ENCODE results near the gene TRIM63.

DNA sequence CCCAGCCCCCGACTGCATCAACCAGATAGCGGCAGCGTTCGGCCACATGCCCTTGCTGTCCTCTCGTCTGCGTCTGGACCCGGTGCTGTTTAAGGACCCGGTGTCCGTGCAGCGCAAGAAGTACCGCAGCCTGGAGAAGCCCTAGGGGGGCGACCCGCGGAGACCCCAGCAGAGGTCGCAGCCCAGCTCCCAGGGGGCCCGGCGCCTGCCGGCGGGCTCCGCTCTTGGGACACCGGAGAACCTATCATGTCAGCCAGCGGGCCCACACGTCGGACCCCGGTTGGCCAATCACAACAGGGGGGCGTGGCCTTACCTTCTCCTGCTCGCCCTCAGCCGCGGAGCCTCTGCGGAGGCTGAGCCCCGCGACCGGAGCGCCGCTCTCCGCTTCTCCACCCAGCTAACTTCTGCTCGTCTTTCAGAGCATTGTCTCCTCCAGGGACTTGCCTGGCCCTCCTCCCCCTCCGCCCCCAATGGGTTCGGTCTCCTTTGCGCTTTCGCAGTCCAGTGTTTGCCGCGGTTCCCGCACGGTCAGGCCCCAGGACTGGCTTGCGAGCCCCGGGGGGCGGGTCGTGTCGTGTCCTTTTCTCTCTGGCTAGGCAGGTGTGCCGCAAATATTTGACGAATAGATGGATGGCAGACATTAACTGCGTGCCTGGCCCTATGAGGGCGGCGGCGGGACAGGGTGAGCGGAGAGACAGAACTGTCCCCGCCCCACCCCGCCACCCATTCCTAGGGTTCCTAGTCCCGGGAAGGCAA lies 32.0 kb downstream of the TRIM63 start:
- TF ChIP-seq, protein P1, sequence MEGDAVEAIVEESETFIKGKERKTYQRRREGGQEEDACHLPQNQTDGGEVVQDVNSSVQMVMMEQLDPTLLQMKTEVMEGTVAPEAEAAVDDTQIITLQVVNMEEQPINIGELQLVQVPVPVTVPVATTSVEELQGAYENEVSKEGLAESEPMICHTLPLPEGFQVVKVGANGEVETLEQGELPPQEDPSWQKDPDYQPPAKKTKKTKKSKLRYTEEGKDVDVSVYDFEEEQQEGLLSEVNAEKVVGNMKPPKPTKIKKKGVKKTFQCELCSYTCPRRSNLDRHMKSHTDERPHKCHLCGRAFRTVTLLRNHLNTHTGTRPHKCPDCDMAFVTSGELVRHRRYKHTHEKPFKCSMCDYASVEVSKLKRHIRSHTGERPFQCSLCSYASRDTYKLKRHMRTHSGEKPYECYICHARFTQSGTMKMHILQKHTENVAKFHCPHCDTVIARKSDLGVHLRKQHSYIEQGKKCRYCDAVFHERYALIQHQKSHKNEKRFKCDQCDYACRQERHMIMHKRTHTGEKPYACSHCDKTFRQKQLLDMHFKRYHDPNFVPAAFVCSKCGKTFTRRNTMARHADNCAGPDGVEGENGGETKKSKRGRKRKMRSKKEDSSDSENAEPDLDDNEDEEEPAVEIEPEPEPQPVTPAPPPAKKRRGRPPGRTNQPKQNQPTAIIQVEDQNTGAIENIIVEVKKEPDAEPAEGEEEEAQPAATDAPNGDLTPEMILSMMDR (conservative IDR thresholded peaks at IDR 0.05), result no peak
- no peak for TF ChIP-seq EZH2 (IDR thresholded peaks at IDR 0.05; ENCODE audit: low read depth)

All from PC-9 (cell line).